Fibroblast of mammary gland (primary cell): ENCODE results near the gene MICU2.

Experiments used
- DNase-seq: peaks from one replicate; pipeline ENCODE4 v3.0.0-alpha.2; 2010; ENCODE audit warnings: low read depth
- H3K4me3 ChIP-seq: 2 replicates; pipeline ENCODE4 v1.5.1; 2011; ENCODE audit warnings: low read depth, mild to moderate bottlenecking, low read length, moderate library complexity; ENCODE audit not compliant: control insufficient read depth
- TF ChIP-seq, protein P1 (sequence below): conservative IDR thresholded peaks from 2 replicates; pipeline ENCODE4 v1.5.1; 2011; ENCODE audit warnings: low read depth, low read length, inconsistent platforms; ENCODE audit not compliant: control insufficient read depth, insufficient read depth

MICU2 gene

DNA sequence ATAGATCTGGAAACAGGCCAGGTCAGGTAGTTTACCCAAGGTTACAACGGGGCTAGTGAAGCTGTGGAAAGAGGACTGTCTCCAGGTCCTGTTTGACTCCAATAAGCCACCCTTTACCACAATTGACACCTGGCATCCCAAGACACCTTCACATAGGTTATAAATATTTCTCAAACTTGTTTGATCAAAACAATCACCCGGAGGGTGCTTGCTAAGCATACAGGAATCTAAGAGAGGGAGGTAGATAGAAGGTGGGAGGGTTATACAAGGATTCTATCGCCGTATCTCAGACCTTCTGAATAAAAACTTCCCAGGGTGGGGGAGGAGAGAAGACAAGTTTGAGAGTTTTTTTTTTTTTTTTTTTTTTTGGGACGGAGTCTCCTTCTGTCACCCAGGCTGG lies 55.4 kb downstream of the MICU2 start:
- no peak overlapping the region for H3K4me3 ChIP-seq
- TF ChIP-seq, protein P1, sequence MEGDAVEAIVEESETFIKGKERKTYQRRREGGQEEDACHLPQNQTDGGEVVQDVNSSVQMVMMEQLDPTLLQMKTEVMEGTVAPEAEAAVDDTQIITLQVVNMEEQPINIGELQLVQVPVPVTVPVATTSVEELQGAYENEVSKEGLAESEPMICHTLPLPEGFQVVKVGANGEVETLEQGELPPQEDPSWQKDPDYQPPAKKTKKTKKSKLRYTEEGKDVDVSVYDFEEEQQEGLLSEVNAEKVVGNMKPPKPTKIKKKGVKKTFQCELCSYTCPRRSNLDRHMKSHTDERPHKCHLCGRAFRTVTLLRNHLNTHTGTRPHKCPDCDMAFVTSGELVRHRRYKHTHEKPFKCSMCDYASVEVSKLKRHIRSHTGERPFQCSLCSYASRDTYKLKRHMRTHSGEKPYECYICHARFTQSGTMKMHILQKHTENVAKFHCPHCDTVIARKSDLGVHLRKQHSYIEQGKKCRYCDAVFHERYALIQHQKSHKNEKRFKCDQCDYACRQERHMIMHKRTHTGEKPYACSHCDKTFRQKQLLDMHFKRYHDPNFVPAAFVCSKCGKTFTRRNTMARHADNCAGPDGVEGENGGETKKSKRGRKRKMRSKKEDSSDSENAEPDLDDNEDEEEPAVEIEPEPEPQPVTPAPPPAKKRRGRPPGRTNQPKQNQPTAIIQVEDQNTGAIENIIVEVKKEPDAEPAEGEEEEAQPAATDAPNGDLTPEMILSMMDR: no peak
- DNase-seq: no peak

DNA sequence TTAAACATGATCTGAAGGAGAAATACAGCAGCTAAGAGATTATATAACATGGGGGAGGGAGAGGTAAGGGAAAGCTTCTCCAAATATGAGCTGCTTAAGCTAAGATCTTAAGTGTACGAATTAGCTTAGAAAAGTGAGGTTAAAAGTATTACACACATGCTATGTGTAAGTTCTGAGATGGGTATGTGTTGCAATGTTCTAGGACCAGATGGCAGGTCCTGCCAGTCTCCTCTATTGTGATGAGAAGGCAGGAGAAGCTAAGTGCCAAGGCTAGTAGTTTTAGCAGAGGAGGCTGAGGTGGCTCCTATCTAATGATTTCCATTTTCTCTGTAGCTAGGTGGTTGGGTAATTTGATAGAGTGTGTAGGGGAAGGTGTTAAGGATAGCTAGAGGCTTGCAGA lies 57.6 kb downstream of the MICU2 start:
- H3K4me3 ChIP-seq: no peak overlapping the region
- TF ChIP-seq, protein P1: no peak
- peak; percentile 49 for DNase-seq

DNA sequence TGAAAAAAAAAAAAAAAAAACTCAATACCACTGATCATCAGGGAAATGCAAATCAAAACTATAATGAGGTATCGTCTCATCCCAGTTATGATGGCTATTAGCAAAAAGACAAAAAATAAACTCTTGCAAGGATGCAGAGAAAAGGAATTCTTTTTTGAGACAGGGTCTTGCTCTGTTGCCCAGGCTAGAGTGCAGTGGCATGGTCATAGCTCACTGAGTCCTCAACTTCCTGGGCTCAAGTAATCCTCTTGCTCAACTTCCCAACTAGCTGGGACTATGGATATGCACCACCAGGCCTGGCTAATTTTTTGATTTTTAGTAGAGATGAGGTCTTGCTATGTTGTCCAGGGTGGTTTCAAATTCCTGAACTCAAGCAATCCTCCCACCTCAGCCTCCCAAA lies 59.5 kb downstream of the MICU2 start:
- H3K4me3 ChIP-seq: no peak overlapping the region
- TF ChIP-seq, protein P1: no peak
- DNase-seq: no peak

DNA sequence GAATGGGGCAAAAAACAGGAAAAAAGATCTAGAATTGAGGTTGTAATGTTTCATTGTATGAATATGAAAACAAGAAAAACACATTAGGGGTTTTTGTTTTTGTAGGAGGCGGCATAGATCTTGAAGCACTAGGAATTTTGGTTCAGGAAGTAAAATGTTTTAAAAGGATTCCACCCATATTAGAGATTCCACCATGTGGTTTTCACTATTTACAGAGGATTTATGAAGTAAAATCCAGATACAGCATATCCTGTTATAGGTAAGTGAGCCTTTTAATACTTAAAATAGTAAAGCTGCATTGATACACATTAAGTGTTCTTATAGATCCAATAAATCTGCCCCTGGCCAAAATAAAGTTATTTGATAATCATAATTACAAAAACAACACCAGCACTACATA lies 61.4 kb downstream of the MICU2 start:
- DNase-seq: no peak
- TF ChIP-seq, protein P1: no peak
- H3K4me3 ChIP-seq: no peak overlapping the region

DNA sequence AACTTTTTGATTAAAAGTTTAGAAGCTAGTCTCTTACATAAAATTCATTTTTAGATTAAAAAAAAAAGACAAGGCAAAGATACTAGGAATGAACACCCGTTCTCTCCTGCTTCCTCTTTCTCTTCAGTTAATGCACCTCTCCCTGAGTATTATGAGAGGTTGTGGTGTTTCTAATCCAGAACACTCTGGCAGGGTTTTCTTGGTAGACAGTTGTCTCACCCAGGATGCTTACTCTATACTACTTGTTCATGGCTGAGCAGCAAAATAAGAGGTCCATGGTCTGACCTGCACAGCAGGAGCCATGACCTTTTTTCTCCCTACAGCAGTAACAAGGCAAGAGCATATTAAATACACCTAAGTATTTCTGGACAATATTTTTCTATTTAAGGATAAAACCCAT lies 62.0 kb downstream of the MICU2 start:
- TF ChIP-seq, protein P1: no peak
- no peak for DNase-seq
- H3K4me3 ChIP-seq: no peak overlapping the region

DNA sequence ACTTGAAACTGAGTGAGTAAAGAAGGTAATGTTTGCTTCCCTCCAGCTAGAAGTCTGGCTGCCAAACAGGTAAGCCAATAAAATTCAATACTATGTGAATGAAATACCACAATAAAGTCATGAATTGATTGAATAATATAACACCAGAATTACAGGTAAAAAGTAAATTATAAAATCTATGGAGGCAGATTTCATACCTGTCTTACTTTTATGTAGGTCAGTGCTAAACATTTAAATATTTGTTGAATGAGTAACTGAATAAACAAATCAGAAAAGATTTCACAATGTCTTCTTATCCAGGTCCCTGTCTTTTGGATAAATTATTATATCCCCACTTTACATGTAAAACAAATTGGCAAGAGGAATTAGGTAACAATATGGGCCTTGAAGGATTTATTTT lies 62.7 kb downstream of the MICU2 start:
- DNase-seq: no peak
- H3K4me3 ChIP-seq: no peak overlapping the region
- TF ChIP-seq, protein P1: no peak

DNA sequence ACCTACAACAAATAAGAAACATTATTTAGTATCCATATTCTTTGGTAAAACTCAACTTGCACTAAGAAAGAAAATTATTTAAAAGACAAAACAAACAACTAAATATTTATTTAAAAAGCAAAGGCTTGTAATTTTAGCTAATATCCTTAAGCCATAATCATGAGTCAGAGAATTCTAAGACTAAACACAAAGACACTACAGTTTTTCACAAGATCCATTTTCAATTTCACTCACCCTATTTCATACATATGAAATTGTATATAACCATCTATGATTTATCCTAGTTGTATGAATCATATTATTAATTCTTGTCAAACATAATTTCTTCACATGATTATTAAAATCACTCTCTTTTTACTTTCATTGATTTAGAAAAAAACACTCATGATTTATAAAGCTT lies 64.3 kb downstream of the MICU2 start:
- DNase-seq: no peak
- TF ChIP-seq, protein P1: no peak
- H3K4me3 ChIP-seq: no peak overlapping the region
